Measurements from ENCODE around the gene ADGRB3.

The ADGRB3 gene

GRCh38 chr6:68701159-68701558, 66.1 kb downstream of the ADGRB3 start:
- no peak for DNase-seq (ENCODE audit: low read depth in 3 of 3, low spot score in 1 of 3)

DNA sequence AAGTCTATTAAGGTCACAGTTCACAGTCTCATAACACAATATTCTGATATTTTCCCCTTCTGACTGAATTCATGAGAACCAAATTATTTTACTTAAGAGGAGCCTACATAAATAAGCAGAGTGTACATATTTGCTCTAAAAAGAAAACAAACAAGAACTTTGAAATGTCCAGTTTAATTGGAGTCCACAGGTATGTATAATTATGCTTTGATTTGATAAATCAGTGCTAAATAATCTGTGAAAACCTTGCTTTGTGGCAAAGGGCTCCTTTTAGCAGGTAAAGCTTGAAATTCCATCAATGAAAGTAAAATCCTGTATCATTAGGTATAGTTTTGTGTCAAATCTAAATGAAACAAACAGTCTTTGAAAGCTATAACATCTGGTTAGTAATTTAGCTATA, 69.4 kb downstream of the ADGRB3 start:
- no peak for DNase-seq (ENCODE audit: low read depth in 3 of 3, low spot score in 1 of 3)

GRCh38 chr6:68709091-68709490, 74.0 kb downstream of the ADGRB3 start:
- no peak for DNase-seq (ENCODE audit: low read depth in 3 of 3, low spot score in 1 of 3)

DNA sequence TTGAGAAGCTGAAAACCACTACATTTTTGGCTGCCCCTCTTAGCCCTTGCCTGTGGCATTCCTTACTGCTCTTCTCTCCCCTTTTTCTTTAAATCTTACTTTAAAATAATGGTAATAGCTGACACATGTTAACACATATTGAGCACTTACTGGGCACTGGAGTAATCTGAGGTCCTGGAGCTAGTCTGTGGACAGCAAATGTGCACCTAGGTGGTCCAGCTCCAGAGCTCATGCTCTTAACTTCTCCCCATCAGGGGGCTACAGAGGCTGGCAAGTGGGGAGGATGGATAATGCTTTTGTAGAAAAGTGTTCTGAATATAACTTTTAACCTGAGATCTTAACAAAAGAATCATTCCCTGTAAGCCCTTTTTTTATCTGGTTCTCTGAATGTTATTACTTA, 74.8 kb downstream of the ADGRB3 start:
- no peak for DNase-seq (ENCODE audit: low read depth in 3 of 3, low spot score in 1 of 3)

DNA sequence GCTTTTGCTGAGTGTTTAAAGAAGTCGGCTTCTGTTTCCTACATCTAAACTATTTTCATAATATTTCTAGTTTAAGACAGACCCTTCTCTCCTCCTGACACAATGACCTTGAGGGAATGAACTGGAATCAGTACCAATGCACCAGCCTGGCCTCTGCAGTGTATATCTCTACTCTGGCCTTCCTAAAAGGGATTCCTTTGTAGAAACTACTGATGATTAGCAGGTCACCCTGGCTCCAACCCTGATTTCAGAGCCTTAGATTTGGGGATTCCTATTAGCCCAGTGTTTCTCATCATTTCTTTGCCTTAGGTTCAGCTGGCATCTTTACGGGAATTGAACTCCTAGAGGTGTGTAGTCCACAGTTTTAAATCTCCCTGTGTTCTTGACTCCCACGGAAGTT, 75.4 kb downstream of the ADGRB3 start:
- DNase-seq (ENCODE audit: low read depth in 3 of 3, low spot score in 1 of 3), result no peak

DNA sequence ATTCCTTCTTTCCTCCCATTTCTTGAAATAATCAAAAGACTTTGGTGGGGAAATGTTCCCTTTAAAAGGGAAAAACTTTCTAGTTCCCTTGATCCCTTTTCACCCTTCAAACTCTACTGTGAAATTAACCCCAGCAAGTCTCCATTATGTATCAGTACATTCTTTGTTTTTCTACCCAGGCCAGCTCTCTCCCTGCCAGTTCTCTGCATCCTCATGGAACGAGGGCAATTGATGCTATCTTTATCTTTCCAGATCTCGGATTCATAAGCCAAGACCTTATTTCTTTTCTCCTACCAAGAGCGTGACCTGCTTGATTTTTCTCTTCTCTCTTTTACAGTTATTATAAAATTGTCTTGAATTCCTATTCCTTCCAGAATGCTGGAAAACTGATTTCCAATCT, 75.8 kb downstream of the ADGRB3 start:
- DNase-seq (ENCODE audit: low read depth in 3 of 3, low spot score in 1 of 3), result no peak

DNA sequence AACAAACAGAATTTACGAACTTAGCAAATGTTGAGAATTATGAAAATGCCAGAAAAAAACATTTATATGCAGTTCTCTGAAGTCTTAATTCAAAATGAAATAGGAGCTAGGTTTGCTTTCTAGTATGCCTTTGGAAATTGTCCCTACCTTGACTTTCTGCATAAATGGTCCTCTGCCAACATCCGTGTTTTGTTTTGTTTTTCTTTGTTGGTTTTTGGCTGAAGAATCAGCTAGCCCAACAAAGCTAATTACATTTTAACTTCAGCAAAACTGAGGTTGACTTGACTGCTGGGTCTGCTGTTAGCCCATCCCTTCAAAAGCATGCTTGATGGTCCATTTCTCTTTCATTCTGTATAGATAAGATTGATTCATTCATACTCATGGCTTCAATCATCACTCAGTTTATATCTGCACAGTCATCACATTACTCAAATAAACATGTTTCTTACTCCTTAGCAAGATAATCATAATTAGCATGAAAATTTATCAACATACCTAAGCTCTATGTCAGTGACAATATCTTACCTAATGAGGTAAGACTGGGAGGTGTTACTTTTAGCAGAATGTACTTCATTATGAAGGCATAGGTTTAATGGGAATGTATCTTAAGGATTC, 76.4 kb downstream of the ADGRB3 start:
- no peak for DNase-seq (ENCODE audit: low read depth in 3 of 3, low spot score in 1 of 3)

- no peak for DNase-seq (ENCODE audit: low read depth in 3 of 3, low spot score in 1 of 3)
Observed at GRCh38 chr6:68716620-68717019, 81.5 kb downstream of the ADGRB3 start.

DNA sequence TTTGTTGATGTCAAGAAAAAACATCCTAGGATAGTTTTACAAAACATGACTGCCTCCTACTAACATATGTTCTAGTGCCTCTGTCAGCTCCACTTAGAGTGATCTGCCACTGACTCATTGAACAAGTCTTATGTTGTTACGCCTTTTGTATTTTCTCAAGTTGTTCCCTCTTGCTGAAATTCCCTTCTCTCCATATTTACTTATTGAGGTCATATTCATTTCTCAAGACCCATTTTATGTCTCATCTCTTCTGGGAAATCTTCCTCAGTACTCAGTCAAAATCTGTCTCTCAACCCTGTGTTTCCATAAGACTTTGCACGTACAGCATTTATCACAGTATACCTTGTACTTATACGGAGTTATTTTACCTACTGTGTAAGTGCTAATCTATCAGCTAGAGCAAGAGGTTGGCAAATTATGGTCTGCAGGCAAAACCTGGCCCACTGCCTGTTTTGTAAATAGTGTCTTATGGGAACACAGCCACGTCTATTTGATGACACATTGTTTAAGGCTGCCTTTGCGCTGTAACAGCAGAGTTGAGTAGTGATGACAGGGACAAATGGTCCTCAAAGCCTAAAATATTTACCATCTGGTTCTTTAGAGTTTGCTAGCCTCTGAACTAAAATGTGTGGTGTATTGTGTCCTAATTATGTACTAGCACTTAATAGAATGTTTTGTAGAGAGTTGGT, 83.4 kb downstream of the ADGRB3 start:
- DNase-seq (ENCODE audit: low read depth in 3 of 3, low spot score in 1 of 3), result no peak

DNA sequence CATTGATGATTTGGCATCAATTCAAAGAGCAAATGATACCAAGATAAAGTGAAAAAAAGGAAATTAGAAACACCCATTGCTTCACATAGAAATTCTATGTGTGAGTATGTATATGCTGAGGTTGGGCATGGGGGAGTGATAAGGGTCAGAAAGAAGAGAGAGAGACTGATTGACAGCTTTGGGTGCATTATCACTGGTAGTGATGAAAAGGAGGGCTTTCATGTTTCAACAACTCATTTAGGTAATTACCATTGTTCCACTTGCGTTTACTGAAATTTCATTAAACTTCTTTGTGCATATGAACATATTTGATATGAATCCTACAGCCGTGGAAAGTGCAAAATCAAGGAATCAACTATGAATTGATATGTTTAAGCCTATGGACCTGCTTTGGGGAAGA, 84.7 kb downstream of the ADGRB3 start:
- no peak for DNase-seq (ENCODE audit: low read depth in 3 of 3, low spot score in 1 of 3)

DNA sequence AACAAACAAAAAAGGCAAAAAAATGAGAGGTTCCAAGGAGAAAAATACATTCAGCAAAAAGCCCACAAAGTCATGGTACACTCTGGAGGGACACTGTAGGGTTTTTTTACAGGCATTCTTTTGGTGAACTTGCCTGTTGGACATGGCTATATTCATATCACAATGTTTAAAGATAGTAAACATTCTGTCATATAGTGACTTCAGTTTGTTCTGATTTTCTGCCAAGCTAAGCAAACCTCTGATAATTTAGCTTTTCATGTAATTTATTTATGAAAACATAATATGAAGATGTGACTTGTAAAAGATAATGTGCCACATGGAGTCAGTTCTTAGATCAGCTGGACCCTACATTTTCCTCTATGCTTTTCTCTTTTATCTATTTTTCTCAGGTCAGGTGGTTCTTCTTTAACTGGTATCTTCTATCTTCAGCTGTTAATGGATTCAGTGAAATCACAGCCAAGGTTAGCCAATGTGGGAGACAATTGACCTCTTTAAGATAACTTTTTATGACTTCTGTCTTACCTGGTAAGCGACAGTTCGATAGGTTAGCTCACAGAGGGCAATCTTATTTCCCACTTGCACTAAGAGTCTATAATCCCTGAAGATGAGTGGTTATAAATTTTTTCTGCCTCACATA, 87.9 kb downstream of the ADGRB3 start:
- no peak for DNase-seq (ENCODE audit: low read depth in 3 of 3, low spot score in 1 of 3)

DNA sequence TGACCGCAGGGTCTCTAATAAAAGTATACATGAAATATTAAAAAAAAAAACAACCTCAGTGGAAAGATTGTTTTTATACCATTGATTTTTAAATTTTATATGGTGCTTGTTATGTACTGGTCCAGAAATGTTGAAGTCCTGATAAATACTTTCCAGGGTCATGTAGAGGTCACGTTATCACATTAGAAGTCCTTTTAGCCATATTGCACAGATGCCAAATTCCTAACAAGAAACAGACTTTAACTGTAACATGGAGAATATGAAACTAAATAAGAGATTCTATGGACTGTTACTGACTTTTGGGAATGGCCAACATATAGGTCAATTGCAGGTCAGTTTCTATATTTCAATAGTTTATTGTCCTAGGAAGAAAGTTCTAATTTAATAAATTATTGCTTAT, 89.0 kb downstream of the ADGRB3 start:
- no peak for DNase-seq (ENCODE audit: low read depth in 3 of 3, low spot score in 1 of 3)

- DNase-seq (ENCODE audit: low read depth in 3 of 3, low spot score in 1 of 3), result no peak
Observed at GRCh38 chr6:68726337-68726736, 91.3 kb downstream of the ADGRB3 start.

- DNase-seq (ENCODE audit: low read depth in 3 of 3, low spot score in 1 of 3), result no peak
Observed at GRCh38 chr6:68726992-68727391, 91.9 kb downstream of the ADGRB3 start.

DNA sequence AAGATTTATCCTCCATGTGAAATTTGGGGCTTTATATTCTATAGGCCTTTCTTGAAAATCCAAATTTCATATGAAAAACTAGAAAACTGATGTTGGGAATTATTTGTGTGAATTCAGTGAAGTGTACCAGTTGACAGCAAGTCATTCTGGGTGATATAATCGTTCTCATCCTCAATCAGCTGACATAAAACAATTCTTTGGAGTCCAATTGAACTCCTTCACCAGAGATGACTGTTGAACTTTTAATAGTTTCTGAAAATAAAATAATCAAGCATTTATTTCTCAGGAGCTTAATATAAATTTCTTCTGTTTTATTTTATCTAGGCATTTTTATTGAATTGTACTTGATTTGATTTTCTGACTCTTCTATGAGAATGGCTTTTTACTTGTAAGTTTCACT, 92.6 kb downstream of the ADGRB3 start:
- no peak for DNase-seq (ENCODE audit: low read depth in 3 of 3, low spot score in 1 of 3)

GRCh38 chr6:68728159-68728979, 93.3 kb downstream of the ADGRB3 start:
- no peak for DNase-seq (ENCODE audit: low read depth in 3 of 3, low spot score in 1 of 3)

- no peak for DNase-seq (ENCODE audit: low read depth in 3 of 3, low spot score in 1 of 3)
Observed at GRCh38 chr6:68729377-68729903, 94.4 kb downstream of the ADGRB3 start.

- DNase-seq (ENCODE audit: low read depth in 3 of 3, low spot score in 1 of 3), result no peak
Observed at GRCh38 chr6:68730291-68731054, 95.4 kb downstream of the ADGRB3 start.

- no peak for DNase-seq (ENCODE audit: low read depth in 3 of 3, low spot score in 1 of 3)
Observed at GRCh38 chr6:68732423-68732822, 97.3 kb downstream of the ADGRB3 start.

- no peak for DNase-seq (ENCODE audit: low read depth in 3 of 3, low spot score in 1 of 3)
Observed at GRCh38 chr6:68735866-68736265, 100.8 kb downstream of the ADGRB3 start.

- DNase-seq (ENCODE audit: low read depth in 3 of 3, low spot score in 1 of 3), result no peak
Observed at GRCh38 chr6:68737061-68737460, 102.0 kb downstream of the ADGRB3 start.

Data from stimulated activated CD4-positive, alpha-beta T cell treated with anti-CD3 and anti-CD28 coated beads, TNF-alpha, amount 100 ng/mL, for 1 hour (primary cell).